HK-2 (cell line): Measurements from ENCODE around the gene SERPIND1.

Experiments
- DNase-seq: peaks from one replicate; pipeline ENCODE4 v3.0.0-alpha.2; 2018; ENCODE audit not compliant: unreplicated experiment

Gene SERPIND1

DNA sequence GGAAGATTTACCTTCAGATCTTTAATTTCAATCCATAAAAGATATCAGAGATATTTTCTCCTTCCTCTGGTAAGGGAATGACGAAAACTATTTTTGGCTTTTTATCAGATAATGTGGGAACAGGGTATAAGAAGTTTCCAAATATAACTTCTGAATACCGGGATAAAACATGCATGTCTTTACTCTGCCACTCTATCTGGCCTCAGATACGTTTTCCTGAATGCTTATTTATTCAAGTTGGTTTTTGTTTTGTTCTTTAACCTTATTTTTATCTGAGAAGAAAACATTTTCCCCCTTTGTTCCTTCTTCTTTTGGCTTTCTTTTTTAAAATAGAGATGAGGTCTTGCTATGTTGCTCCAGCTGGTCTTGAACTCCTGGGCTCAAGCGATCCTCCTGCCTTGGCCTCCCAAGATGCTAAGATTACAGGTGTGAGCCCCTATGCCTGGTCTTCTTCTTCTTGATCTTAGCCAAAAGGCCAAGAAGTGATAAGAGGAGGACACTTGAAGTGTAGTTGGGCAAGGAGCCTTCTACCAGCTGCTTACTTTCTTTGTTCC lies 1.5 kb downstream of the SERPIND1 start:
- no peak for DNase-seq

DNA sequence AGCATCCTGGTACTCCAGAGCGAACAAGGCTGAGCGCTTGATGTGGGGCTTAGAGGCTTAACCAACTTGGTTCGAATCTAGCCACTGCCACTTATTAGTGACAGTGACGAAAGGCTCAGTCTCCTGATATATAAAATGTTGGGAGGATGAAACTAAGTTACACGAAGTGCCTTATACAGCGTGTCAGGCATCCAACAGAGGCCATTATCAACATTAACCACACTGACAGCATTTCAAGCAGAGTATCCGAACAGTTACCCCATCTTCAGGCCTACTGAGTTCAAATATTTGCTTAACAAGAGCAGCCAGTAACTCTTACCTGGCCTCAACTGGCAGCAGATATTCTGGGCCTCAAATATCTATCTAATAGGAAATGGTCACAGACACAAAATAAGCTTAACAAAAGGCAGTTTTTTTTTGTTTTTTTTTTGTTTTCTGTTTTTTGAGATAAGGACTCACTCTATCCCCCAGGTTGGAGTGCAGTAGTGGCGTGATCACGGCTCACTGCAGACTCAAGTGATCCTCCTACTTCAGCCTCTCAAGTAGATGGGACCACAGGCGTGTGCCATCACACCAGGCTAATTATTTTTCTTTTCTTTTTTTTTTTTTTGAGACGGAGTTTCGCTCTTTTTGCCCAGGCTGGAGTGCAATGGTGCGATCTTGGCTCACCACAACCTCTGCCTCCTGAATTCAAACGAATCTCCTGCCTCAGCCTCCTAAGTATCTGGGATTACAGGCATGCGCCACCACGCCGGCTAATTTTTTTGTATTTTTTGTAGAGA lies 2.9 kb downstream of the SERPIND1 start:
- no peak for DNase-seq

DNA sequence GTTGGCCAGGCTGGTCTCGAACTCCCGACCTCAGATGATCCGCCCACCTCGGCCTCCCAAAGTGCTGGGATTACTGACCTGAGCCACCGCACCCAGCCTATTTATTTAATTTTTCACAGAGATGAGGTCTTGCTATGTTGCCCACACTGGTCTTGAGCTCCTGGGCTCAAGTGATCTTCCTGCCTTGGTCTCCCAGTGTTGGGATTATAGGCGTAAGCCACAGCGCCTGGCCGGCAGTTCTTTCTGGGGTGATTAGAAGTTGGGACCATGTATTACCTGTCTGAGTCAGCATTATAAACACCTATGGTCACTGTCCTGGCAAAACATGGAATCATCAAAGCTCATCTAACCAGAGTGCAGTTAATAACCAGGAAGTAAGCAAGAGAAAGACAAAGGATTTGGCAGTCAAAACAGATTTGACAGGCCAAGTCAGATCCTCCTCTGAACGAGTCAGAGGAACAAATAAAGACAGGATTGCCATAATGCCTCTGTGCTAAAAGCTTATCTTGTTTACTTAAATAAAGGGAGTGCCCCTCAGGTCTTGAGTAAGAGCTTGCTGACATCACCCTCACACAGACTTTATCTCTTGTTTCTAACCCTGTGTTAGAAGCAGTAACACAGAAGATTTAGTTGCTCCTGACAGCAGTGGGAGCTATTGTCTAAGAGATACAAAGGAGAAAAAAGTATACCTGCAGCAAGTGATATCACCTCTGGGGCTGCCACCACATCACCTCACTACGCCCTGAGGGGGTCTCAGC lies 3.7 kb downstream of the SERPIND1 start:
- no peak for DNase-seq

DNA sequence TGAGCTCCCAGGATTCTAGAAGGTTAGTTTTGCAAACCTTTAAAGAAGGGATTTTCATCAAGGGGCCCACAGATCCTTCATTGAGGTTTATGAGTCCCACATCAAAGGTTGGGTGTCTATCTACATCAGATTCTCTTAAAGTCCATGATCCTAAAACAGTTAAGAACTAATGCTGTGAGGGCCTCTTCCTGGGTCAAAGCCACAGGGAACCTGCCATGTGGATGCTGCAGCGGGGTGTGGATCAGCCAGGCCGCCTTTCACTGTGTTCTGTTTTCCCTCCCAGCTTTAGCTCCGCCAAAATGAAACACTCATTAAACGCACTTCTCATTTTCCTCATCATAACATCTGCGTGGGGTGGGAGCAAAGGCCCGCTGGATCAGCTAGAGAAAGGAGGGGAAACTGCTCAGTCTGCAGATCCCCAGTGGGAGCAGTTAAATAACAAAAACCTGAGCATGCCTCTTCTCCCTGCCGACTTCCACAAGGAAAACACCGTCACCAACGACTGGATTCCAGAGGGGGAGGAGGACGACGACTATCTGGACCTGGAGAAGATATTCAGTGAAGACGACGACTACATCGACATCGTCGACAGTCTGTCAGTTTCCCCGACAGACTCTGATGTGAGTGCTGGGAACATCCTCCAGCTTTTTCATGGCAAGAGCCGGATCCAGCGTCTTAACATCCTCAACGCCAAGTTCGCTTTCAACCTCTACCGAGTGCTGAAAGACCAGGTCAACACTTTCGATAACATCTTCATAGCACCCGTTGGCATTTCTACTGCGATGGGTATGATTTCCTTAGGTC lies 5.3 kb downstream of the SERPIND1 start:
- DNase-seq, result no peak

DNA sequence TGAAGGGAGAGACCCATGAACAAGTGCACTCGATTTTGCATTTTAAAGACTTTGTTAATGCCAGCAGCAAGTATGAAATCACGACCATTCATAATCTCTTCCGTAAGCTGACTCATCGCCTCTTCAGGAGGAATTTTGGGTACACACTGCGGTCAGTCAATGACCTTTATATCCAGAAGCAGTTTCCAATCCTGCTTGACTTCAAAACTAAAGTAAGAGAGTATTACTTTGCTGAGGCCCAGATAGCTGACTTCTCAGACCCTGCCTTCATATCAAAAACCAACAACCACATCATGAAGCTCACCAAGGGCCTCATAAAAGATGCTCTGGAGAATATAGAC lies 5.9 kb downstream of the SERPIND1 start:
- no peak for DNase-seq

DNA sequence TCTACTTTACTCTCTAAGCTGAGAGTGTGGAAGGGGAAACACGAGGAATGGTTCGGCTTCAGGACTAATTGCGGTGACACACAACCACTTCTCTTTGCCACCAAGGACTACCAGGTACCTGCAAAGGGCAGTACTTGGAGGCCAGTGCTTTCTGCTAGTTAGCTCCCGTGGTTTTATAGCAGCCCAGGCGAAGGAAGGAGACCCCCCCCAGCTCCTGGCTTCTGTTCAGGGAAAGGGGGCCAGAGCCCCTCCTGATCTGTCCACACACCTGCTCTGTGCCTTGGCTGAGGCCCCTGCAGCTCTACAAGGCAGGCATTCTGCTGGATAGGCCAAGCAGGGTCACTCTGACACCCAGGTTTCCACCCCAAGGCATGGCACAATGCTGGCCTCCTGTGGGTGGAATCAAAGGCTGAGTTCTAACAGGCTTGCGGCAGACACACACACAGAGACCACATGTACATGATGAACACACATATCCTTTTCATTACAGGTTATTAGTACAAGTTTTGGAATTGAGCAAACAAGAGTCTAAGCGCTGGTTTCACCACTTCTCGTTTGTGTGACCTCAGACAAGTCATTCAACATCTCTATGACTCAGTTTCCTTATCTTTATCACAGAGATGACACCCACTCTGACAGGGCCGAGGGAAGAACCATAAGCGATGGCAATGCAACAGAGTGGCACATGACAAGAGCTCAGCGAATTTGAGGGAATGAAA lies 7.5 kb downstream of the SERPIND1 start:
- DNase-seq, result no peak

DNA sequence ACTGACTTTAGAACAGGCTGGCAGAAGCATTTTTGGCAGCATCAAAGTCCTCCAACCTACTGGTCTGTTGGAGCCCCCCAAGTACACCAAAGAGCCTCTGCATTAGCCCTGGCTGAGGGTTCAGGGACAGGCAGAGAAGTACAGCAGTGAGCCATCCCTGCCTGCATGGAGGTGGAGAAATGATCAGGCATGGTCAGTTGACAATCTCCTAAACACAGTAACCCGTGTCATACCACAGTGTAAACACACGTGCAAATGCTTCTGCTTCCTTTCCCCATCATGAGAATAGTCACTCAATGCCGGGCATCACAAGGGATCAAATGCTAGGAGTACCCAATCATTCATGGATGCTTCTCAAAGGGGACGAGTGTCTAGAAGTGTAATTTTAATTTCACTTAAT lies 8.2 kb downstream of the SERPIND1 start:
- DNase-seq, result no peak

DNA sequence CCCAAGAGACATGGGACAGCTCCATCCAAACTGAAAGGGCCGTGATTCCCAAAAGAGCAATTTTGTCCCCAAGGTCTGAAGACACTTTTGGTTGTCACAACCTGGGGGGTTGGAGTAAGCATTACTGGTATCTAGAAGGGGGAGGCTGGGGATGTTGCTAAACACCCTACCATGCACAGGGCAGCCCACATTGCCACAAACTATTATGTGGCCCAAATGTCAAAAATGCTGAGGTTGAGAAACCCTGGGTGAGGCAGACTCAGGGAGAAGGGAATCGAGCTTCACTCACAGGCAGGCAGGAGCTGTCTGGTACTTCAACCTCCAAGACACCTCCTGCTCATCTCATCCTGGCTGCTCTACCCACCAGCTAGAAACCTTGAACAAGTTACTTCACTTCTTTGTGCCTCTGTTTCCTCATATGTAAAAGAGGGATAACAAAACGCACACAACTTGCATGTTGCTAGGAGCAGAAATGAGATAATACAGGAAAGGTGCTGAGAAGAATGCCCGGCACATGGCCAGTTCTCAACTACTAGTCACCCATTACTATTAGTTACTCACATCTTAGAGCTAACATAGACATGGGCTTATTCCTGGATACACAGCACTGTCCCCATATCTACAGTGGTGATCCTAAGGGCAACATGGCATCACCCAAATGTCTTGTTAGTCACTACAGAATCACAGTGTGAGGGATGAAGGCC lies 8.8 kb downstream of the SERPIND1 start:
- DNase-seq, result no peak

DNA sequence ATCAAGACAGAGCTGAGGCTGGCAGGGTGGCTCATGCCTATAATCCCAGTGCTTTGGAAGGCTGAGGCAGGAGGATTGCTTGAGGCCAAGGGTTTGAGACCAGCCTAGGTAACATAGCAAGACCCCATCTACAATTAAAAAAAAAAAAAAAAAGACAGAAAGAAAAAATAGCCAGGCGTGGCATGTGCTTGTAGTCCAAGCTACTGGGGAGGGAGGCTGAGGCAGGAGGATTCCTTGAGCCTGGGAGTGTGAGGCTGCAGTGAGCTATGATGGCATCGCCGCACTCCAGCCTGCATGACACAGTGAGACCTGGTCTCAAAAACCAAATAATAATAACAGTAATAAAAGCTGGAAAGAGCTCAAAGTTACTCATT lies 9.4 kb downstream of the SERPIND1 start:
- no peak for DNase-seq

DNA sequence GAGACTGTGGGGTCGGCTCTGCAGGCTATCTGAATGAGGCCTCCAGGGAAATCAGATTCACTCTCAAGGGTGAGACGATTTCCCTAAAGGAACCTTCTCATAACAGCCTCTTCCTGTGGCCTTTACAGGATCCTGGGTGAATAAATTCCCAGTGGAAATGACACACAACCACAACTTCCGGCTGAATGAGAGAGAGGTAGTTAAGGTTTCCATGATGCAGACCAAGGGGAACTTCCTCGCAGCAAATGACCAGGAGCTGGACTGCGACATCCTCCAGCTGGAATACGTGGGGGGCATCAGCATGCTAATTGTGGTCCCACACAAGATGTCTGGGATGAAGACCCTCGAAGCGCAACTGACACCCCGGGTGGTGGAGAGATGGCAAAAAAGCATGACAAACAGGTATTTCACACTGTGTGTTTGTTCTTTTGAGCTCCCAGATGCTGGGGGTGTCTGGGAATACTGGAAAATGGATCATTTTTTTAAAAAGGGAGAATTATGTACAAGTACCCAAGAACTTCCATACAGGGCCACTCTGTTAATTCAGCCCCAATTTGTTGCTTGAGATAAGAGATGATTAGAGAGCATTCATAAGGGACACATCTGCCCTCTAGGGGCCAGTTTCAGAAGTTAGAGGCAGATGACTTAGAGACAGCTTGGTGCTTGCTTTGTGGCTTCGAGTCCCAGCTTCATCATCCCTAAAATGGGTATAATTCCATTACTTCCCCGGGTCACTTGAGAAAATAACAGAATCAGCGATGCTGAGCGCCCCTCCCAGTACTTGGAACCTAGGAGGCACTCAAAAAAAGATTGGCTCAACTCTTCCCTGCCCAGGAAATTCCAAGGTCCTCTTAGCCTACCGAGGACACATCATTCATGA lies 10.2 kb downstream of the SERPIND1 start:
- DNase-seq, result peak; percentile 13

DNA sequence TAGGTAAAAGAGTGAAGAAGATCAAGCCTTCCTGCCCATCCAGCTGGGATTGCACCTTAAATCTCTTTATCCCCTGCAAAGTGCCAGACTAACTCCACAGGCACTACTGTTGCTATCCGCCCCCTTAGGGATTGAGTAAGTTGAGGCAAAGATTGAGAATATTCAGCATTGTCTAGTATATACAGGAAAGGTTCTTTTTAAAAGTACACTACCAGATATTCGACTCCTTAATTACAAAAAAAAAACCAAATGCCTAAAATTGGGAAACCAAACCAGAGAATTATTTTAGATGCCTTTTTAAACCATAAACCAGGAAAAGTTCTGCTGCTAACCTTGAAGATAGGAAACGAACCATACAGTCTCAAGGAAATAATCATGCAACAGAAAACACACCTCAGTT lies 11.5 kb downstream of the SERPIND1 start:
- DNase-seq, result no peak

DNA sequence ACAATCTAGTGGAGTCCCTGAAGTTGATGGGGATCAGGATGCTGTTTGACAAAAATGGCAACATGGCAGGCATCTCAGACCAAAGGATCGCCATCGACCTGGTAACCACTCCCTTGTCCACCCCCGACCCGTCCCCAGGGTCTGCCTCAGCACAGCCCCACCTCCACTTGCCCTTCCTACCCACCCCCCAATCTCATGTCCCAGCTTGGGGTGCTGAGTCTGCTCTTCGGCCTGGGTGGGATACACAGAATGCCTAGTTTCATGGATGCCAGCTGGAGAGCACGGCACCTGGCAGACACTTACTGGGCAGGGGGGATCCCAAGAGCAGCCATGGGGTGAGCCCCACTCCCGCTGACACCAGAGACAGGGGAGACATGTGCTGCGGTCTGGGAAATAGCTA lies 12.1 kb downstream of the SERPIND1 start:
- DNase-seq, result no peak

DNA sequence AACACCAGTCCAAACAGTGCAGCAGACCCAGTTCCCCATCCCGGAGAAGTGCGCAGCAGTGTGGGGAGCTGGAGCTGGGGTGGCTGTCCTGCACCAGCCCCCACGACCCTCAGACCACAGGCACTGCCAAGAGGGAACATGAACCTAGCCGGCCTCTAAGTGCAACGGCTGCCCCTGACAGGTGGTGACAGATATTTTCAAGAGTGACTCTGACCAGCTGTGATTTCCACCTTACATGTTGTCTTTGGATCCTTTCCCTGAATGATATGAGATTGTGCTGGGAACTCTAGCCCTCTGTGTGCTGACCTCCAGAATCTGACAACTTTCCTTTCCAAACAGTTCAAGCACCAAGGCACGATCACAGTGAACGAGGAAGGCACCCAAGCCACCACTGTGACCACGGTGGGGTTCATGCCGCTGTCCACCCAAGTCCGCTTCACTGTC lies 12.6 kb downstream of the SERPIND1 start:
- no peak for DNase-seq

DNA sequence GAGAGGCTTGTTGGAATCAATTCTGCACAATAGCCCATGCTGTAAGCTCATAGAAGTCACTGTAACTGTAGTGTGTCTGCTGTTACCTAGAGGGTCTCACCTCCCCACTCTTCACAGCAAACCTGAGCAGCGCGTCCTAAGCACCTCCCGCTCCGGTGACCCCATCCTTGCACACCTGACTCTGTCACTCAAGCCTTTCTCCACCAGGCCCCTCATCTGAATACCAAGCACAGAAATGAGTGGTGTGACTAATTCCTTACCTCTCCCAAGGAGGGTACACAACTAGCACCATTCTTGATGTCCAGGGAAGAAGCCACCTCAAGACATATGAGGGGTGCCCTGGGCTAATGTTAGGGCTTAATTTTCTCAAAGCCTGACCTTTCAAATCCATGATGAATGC lies 13.3 kb downstream of the SERPIND1 start:
- no peak for DNase-seq

DNA sequence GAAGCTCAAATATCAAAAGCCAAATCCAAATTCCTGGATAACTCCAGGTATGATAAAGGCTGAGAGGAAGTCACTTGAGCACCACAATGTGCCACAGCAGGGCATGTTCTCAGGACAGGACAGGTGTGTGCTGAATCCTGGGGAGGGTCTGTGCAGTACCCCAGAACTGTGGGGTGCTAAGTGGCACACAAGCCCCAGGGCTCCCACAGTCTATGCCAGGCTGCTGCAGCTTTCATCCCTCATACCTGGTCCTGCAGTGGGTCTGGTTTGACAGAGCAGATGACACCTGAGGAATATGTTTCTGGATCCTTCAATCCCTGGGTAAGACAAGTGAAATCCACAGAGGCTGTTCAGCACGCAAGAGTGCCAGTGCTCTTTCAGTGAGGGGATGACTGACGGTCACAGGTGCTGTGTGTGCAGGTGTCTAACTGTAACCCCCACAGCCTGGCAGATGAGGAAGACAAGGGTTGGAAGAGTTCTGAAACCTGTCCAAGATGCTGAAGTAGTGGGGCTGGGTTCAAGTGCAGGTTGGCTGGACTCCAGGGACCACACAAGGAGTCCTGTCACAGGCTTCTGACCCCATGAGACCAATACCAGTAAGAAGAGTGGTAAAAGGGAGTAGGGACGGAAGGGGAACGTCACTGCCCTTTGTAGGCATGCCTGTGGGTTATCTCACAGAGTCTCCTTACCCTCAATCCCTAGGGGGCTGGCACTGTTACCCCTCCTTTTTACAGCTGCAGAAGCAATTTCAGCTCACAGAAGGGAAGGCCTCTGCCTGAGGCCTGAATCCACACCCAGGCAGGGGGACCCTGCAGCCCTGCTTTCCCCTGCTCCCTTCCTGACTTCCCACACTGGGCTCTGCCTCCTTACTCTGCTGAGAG lies 14.1 kb downstream of the SERPIND1 start:
- DNase-seq, result no peak

DNA sequence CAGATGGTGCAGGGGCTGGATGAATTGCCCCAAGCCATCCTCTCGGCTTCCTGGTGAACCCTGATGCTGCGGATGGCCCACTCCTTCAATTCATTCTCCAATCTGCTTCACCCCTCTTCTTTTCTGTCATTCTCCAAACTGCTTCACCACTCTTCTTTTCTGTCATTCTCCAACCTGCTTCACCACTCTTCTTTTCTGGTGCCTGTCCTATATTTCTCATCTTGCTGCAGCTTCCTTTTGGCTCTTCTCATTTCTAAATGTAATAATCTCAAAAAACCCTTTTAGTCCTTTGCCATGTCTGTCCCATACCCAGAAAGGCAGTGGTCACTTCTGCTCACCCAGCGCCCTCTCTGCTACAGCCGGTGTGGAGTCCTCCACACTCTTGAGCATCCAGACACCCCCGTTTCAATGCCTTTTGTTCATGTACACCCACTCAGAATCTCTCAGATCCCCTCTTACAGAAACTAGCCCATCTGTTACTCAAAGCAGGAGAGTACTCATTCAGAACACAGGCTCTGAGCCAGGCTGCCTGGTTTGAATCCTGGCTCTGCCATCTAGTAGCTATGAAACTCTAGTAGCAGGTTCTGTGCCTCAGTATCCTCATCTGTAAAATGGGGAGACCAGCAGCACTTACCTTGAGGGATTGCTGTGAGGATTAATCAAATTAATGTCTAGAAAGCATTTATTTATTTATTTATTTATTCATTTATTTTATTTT lies 14.9 kb downstream of the SERPIND1 start:
- no peak for DNase-seq

DNA sequence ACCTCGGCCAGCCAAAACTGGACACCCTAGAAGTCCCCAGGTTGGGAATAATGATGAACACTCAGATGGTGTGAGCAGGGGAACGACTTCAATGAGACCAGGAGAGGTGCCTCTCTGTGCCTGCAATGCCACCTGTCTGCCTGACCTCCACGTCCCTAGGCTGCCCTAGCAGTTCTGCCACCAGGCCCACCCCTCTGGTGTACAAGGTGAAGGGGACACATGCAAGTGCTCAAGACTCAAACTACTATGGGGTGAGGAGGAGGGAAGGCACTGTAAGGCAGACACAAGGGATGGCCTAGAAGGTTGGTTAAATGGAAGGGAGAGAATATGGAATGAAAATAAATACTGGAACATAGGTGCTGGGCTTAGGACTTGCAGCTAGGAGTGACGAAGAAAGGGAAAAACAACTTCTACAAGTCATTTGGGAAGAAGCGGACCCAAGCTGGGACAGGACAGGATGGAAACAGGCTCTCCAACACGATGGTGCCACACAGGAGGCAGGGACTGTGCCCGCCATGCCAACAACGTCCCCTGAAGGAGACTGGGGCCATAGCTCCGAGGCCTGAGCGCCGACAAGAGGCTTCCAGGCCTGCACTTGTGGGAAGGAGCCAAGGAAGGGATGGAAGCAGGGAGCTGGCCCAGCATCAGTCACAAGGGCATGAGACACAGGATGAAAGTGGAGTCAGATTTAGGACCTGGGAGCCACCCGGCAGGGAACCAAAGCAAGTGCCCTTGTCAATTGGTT lies 18.5 kb downstream of the SERPIND1 start:
- no peak for DNase-seq
